SHP77 (cell line): ENCODE measurements around the gene KCNMA1.

ENCODE experiments used
- DNase-seq, 2 experiments: peaks; one replicate each; lab custom pipeline; 2025; lab: John Stamatoyannopoulos, UW

KCNMA1 gene

DNA sequence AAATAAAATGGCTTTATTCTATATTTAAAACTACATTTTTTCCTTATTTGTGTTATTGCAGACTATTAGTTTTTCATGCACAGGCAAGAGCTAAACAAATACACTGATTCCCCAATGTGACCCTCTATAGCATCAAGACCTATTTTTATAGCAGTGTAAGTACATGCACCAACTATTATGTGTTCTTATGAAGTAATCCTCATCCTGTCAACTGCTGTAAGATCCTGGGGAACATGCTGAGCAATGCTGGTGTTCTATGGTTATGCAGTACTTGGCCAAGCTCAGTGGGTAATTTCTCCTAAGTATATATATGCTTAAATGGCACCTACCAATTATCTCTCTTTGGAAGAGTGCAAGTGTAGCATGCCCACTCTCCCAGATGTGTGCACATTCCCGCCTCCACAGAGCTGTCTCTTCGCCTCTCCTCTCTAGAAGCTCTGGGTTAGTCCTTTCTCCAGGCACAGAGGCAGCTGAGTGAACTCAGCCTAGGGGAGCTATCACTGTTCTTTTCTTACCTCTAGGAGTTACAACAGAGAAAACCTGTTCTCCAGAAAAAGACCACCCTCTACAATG is 428.8 kb downstream of the KCNMA1 start:
- DNase-seq, result no peak

- no peak for DNase-seq
These were observed 429.8 kb downstream of the KCNMA1 start for GRCh38 chr10:77207828-77208185.

DNA sequence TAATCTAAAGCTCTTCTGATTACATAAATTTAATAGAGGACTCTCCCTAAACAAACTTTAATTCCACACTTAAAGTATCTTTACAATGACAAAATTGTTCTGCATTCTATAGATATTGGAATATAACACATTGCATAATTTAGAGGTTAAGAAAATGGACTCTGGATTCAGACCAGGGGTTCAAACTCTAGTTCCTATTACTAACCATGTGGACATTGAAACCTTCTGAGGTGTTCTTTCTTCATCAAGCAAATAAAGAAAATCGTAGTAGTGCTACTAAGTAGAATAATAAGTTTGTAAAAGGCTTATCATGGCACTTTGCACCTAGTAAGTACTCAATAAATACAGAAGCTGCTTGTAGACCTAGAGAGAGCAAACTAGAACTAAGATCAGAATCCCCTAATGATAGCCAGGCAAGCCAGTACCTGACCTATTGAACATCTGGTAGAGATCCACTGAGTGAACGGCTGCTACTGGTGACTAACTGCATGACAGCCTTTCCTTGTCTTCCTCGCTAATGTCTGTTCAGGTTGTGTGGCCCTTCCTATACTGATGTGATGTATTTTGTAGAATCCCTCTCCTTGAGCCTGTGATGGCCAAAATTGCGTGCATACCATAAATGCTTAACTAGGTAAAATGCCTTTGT is 430.3 kb downstream of the KCNMA1 start:
- DNase-seq, result no peak

DNA sequence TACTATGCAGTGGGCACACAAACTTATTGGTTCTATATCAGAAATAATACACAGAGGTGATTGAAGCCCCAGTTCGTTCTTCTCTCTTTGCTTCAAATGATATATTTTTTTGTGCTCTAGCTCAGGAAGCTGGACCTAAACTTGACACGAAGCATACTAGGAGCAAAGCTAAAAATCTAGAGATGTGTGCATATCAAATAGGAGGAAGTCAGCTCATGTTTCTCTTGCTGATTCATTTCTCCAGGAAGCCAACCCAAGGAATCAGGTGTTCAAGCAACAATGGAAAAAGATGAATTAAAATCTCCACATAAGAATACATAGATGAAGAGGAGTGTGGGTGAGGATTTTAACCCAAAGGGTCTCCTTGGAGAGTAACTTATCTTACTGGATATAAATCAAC is 432.5 kb downstream of the KCNMA1 start:
- DNase-seq, result no peak

- no peak for DNase-seq
These were observed 433.4 kb downstream of the KCNMA1 start for GRCh38 chr10:77204171-77204570.

GRCh38 chr10:77202857-77203256 is 434.8 kb downstream of the KCNMA1 start:
- no peak for DNase-seq

DNA sequence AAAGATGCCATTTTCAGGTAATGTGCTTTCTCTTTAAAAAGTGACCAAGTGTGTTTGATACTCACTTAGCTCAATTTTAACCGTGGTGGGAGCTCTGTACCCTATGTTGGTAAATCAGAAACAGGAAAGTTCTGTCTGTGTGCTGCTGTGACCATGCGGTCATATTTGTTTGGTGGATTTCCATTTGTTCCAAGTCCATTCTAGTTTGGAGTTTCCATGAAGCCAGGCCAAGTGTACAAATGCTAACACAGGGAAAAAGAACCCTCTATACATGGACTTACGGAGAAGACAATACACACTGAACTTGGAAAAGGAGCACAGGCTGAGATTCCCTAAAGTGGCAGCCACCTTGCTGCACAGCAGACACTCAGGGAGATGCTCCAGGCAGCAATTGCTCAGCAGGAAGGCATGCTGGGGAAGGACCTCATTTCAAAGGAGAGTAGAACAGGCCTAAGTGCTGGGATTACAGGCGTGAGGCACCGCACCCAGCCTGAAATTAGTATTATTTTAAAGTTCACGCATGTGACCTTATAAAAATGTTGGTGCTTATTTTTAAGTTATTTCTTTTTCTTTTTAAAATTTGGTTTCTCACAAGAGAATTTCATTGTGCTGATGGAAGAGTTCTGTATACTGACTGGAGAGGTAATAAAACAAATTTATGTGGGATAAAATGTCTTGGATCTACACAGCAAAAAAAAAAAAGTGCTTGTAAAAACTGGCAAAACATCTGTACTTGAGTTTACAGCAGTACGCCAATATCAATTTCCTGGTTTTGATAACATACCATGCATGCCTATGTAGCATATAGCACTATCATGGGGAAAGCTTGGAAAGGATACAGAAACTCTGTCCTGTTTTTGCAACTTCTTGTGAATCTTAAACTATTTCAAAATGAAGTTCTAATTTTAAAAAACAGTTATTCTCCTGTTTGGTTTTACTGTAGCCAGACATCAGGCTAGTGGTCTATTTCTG is 436.2 kb downstream of the KCNMA1 start:
- DNase-seq, result no peak

DNA sequence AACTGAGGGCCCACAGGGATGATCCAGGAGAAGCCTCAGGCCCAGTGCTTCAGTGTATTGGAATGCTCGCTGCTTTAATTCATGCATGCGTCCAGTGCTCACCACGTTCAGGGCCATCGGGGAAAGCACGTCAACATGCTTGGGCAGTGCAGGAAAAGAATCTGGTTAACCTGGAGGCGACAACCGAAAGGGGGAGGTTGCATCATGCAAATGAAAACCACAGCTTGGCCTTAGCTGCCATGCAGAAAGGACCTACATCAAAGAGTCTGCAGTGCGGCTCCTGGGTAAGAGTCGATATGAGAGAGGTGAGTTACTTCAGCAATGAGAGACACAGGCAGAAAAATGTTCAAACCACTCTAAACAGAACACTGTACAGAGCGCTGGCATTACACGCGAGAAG is 440.1 kb downstream of the KCNMA1 start:
- DNase-seq, result no peak

DNA sequence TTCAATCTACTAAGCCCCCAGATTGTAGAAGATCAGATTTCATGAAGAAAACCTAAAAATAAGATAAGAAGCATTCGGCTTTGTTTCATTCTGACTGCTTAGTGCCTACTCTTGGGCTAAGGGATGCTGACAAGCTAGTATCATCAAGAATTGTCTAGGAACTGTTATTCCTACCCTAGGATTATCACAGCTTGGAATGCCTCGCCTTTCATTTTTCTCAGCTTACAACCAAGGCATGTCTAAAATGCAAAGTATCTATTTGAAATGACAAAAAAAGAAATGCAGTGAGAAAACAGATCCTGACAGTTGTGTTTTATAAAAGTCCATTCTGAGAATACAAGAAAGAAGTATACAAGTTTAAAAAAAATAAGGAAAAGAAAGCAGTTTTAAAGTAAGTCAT is 441.0 kb downstream of the KCNMA1 start:
- no peak for DNase-seq

- DNase-seq, result no peak
These were observed 442.5 kb downstream of the KCNMA1 start for GRCh38 chr10:77195101-77195500.

DNA sequence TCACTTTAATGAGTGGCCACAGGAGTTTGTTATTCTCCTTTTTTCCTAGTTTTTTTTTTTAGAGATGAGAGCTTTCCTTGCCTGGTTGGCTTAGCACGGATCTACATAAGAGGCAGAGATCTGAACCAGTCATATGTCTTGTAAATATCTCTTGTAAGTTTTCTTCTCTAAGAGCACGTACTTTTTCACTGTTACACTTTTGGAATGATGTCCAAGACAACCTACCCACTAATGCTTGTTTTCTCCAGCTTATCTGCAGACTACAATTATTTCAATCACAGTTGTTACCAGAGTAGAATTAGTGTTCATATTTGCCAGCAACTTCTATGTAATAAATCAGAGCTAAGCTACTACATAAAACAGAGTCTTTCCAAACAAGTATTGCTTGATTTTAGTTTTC is 444.6 kb downstream of the KCNMA1 start:
- no peak for DNase-seq

- no peak for DNase-seq
These were observed 445.2 kb downstream of the KCNMA1 start for GRCh38 chr10:77192402-77192801.

GRCh38 chr10:77191324-77192049 is 446.1 kb downstream of the KCNMA1 start:
- DNase-seq, result no peak

DNA sequence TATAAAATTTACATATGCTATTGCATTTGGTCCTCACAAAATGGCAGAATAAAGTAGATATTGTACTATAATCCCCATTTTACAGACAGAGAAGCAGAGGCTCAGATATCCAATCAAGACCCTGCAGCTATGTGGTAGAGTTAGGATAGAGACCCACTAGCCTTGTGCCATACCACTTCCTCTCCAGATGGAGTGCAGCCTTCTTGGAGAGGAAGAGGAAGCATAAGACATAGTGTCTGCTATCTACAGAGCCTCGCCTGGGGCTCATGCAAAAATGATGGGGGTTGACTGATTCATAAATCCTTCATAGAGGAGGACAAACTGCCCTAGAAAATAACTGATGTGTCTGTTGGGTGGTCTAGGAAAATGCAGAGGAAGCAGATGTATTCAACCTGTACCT is 447.3 kb downstream of the KCNMA1 start:
- no peak for DNase-seq

DNA sequence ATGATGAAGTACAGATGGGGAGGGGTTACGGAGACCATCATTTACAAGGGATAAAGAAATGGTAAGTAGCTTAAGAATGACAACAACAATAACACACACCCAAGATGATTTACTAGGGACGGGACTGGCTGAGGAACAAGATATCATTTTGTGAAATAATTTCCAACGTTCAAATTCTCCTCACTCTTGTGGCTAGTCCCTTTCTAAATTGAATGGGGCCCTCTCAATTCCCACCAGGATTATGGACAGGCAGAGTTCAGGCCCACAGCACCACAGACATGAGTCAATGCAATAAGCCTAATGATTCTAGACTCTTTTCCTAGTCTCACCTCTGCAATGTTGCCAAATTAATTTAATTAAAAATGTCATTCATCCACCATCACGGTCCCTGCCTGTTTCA is 448.1 kb downstream of the KCNMA1 start:
- DNase-seq, result no peak

GRCh38 chr10:77189075-77189474 is 448.5 kb downstream of the KCNMA1 start:
- DNase-seq, result no peak

- no peak for DNase-seq
These were observed 449.1 kb downstream of the KCNMA1 start for GRCh38 chr10:77188521-77188920.

GRCh38 chr10:77188000-77188395 is 449.6 kb downstream of the KCNMA1 start:
- DNase-seq, result no peak

DNA sequence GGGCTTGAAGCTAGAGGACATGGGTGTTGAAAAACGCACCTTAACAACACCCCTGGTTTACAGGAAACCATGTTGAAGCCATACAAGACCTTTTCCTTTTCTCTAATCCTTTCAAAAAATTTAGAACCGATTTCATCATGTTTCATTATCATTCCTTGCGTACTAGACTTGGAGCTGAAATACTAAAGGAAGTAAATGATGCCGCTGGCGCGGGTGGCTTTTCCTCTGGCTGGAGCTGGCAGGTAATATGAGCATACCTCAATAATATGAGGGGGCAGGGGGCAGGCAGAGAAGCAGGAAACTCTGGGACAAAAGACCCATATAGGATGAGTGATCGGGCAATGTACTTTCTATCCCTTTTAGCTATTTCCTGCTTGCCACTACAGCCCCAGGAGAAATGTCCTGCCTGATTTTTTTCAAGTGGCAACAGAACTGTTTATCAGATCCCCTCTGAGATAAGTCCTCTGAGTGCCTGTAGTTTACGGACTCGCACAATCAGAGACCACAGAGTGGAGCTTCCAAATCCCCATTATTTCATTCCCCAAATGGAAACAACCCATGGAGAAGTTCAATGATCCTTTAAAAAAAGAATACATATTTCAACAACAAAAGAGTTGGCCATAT is 450.1 kb downstream of the KCNMA1 start:
- DNase-seq, result no peak

DNA sequence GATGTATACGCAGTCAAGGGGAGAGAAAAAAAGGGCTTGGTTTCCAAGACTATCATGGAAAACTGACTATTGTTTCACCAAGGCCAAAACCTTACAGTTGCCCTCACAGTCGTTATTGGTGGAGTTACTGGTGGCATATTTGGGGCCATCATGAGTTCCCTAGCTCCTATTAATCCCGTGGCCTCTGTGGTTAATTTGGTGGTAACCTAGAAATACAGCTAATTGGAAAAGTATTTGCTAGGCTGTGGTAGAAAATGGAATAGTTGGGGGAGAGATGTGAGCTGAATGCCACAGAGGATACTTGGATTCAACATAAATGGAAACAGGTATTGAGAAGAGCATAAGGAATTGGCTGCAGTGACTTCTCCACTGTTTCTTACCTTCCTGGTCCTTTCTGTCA is 450.7 kb downstream of the KCNMA1 start:
- no peak for DNase-seq

- DNase-seq, result no peak
These were observed 451.9 kb downstream of the KCNMA1 start for GRCh38 chr10:77185696-77186095.

GRCh38 chr10:77182803-77183202 is 454.8 kb downstream of the KCNMA1 start:
- no peak for DNase-seq
